SJSA1 (cell line): ENCODE data around the gene RNF123. TPM values are rescaled to one million over a fixed set of nuclear protein-coding genes. Genes with fewer than 3 reads are reported as not detected.

Source experiments
- DNase-seq, 2 experiments: peaks; one replicate each; pipeline ENCODE4 v3.0.0-alpha.2; 2015 to 2020; ENCODE audit warnings: low spot score in 2 of 2, low read depth in 1 of 2
- H3K27ac ChIP-seq: fragments of 250-450 bp; sonication (Bioruptor Pico); 2 replicates; pipeline ENCODE4 v1.5.1; 2020; ENCODE audit warnings: mild to moderate bottlenecking, moderate library complexity
- H3K27me3 ChIP-seq: fragments of 250-450 bp; sonication (Bioruptor Pico); replicated peaks from 2 replicates; pipeline ENCODE4 v1.5.1; 2020; ENCODE audit warnings: mild to moderate bottlenecking, moderate library complexity
- H3K36me3 ChIP-seq: fragments of 250-450 bp; sonication (Bioruptor Pico); 2 replicates; pipeline ENCODE4 v1.5.1; 2020; ENCODE audit warnings: mild to moderate bottlenecking
- H3K4me1 ChIP-seq: fragments of 250-450 bp; sonication (Bioruptor Pico); replicated peaks from 2 replicates; pipeline ENCODE4 v1.6.1; 2021; ENCODE audit warnings: mild to moderate bottlenecking
- H3K4me3 ChIP-seq: fragments of 250-450 bp; sonication (Bioruptor Pico); 2 replicates; pipeline ENCODE4 v1.5.1; 2020; ENCODE audit warnings: mild to moderate bottlenecking
- H3K9me3 ChIP-seq: fragments of 250-450 bp; sonication (Bioruptor Pico); replicated peaks from 2 replicates; pipeline ENCODE4 v1.5.1; 2020; ENCODE audit warnings: mild to moderate bottlenecking
- total RNA-seq: library from RNA; depleted of rRNA; stranded (reverse); fragments of >200 nt; shearing (Covaris generic); gene quantifications from 2 replicates; pipeline ENCODE4 v1.2.3, GENCODE V29; 2014

Gene RNF123
- total RNA-seq, 1 experiment from 2014 or later = 17.1 TPM

- no peaks in the 10 kb centered on the region for H3K4me1 ChIP-seq
- H3K36me3 ChIP-seq = no peaks in the 10 kb centered on the region
- H3K4me3 ChIP-seq = no peak overlapping the region
- H3K27me3 ChIP-seq = no peaks in the 10 kb centered on the region
- no peak overlapping the region for H3K27ac ChIP-seq
- no peaks in the 10 kb centered on the region for H3K9me3 ChIP-seq
- DNase-seq = no peak
These were observed 35.7 kb upstream of the RNF123 start for GRCh38 chr3:49653621-49654020.

GRCh38 chr3:49654176-49654825 is 35.1 kb upstream of the RNF123 start:
- Histone ChIP-seq H3K27me3 (no peaks in the 10 kb centered on the region), H3K4me1 (no peaks in the 10 kb centered on the region), H3K4me3 (no peak overlapping the region), H3K36me3 (no peaks in the 10 kb centered on the region), H3K9me3 (no peaks in the 10 kb centered on the region), H3K27ac (no peak overlapping the region)
- no peak for DNase-seq

GRCh38 chr3:49654955-49655556 is 34.3 kb upstream of the RNF123 start:
- H3K4me1 ChIP-seq = no peaks in the 10 kb centered on the region
- no peak for DNase-seq
- no peaks in the 10 kb centered on the region for H3K9me3 ChIP-seq
- H3K27ac ChIP-seq = no peak overlapping the region
- H3K4me3 ChIP-seq = no peak overlapping the region
- H3K36me3 ChIP-seq = no peaks in the 10 kb centered on the region
- H3K27me3 ChIP-seq = no peaks in the 10 kb centered on the region

- Histone ChIP-seq H3K4me1 (no peaks in the 10 kb centered on the region), H3K9me3 (no peaks in the 10 kb centered on the region), H3K27me3 (no peaks in the 10 kb centered on the region), H3K36me3 (no peaks in the 10 kb centered on the region), H3K27ac (no peak overlapping the region), H3K4me3 (no peak overlapping the region)
- no peak for DNase-seq
These were observed 33.5 kb upstream of the RNF123 start for GRCh38 chr3:49655731-49656285.

- Histone ChIP-seq H3K27me3 (no peaks in the 10 kb centered on the region), H3K36me3 (no peaks in the 10 kb centered on the region), H3K9me3 (no peaks in the 10 kb centered on the region), H3K4me1 (no peaks in the 10 kb centered on the region), H3K27ac (no peak overlapping the region), H3K4me3 (no peak overlapping the region)
- no peak for DNase-seq
These were observed 32.7 kb upstream of the RNF123 start for GRCh38 chr3:49656541-49657112.

GRCh38 chr3:49657208-49657915 is 32.0 kb upstream of the RNF123 start:
- no peaks in the 10 kb centered on the region for H3K36me3 ChIP-seq
- no peak overlapping the region for H3K27ac ChIP-seq
- no peaks in the 10 kb centered on the region for H3K4me1 ChIP-seq
- H3K27me3 ChIP-seq = no peaks in the 10 kb centered on the region
- no peak for DNase-seq
- no peaks in the 10 kb centered on the region for H3K9me3 ChIP-seq
- H3K4me3 ChIP-seq = no peak overlapping the region

GRCh38 chr3:49658711-49659110 is 30.6 kb upstream of the RNF123 start:
- no peaks in the 10 kb centered on the region for H3K36me3 ChIP-seq
- H3K27ac ChIP-seq = no peak overlapping the region
- H3K4me1 ChIP-seq = no peaks in the 10 kb centered on the region

GRCh38 chr3:49659756-49660155 is 29.6 kb upstream of the RNF123 start:
- Histone ChIP-seq H3K9me3 (no peaks in the 10 kb centered on the region), H3K4me3 (no peak overlapping the region), H3K4me1 (no peaks in the 10 kb centered on the region), H3K36me3 (no peaks in the 10 kb centered on the region), H3K27me3 (no peaks in the 10 kb centered on the region), H3K27ac (no peak overlapping the region)
- no peak for DNase-seq

More at GRCh38 chr3:49658711-49659110, 30.6 kb upstream of the RNF123 start:
- Histone ChIP-seq H3K4me3 (no peak overlapping the region), H3K9me3 (no peaks in the 10 kb centered on the region), H3K27me3 (no peaks in the 10 kb centered on the region)
- DNase-seq = no peak

GRCh38 chr3:49661281-49661680 is 28.1 kb upstream of the RNF123 start:
- Histone ChIP-seq H3K9me3 (no peaks in the 10 kb centered on the region), H3K27ac (no peak overlapping the region), H3K36me3 (no peaks in the 10 kb centered on the region), H3K4me3 (no peak overlapping the region), H3K27me3 (no peaks in the 10 kb centered on the region), H3K4me1 (no peaks in the 10 kb centered on the region)
- no peak for DNase-seq

GRCh38 chr3:49662021-49662420 is 27.3 kb upstream of the RNF123 start:
- no peak overlapping the region for H3K4me3 ChIP-seq
- H3K27me3 ChIP-seq = no peaks in the 10 kb centered on the region
- no peak overlapping the region for H3K27ac ChIP-seq
- no peaks in the 10 kb centered on the region for H3K4me1 ChIP-seq
- no peak for DNase-seq
- H3K9me3 ChIP-seq = no peaks in the 10 kb centered on the region
- no peaks in the 10 kb centered on the region for H3K36me3 ChIP-seq

- H3K27ac ChIP-seq = no peak overlapping the region
- no peak for DNase-seq
- no peaks in the 10 kb centered on the region for H3K27me3 ChIP-seq
- no peaks in the 10 kb centered on the region for H3K4me1 ChIP-seq
- no peak overlapping the region for H3K4me3 ChIP-seq
- no peaks in the 10 kb centered on the region for H3K9me3 ChIP-seq
- no peaks in the 10 kb centered on the region for H3K36me3 ChIP-seq
These were observed 26.5 kb upstream of the RNF123 start for GRCh38 chr3:49662720-49663413.

- no peak overlapping the region for H3K27ac ChIP-seq
- no peaks in the 10 kb centered on the region for H3K36me3 ChIP-seq
- H3K4me1 ChIP-seq = peaks cover 6% of the 10 kb centered on the region
These were observed 25.5 kb upstream of the RNF123 start for GRCh38 chr3:49663831-49664230.

GRCh38 chr3:49664300-49664699 is 25.1 kb upstream of the RNF123 start:
- Histone ChIP-seq H3K36me3 (no peaks in the 10 kb centered on the region), H3K4me1 (peaks cover 10% of the 10 kb centered on the region), H3K4me3 (no peak overlapping the region), H3K27me3 (no peaks in the 10 kb centered on the region), H3K27ac (no peak overlapping the region), H3K9me3 (no peaks in the 10 kb centered on the region)
- DNase-seq = no peak

More at GRCh38 chr3:49663831-49664230, 25.5 kb upstream of the RNF123 start:
- Histone ChIP-seq H3K4me3 (no peak overlapping the region), H3K9me3 (no peaks in the 10 kb centered on the region), H3K27me3 (no peaks in the 10 kb centered on the region)
- no peak for DNase-seq
